Measurements from ENCODE around the gene PROM1. TPM values are rescaled to one million over a fixed set of nuclear protein-coding genes. Genes with fewer than 3 reads are reported as not detected.

Gene PROM1
- total and polyA plus RNA-seq, 7 donors = 1.8 to 29.1 (median 4.4) TPM

GRCh38 chr4:16090096-16090705 is 6.4 kb upstream of the PROM1 start:
- TF ChIP-seq POLR2A (IDR thresholded peaks at IDR 0.05) (no peak), POLR2AphosphoS5 (IDR thresholded peaks at IDR 0.05) (no peak), CTCF (IDR thresholded peaks at IDR 0.05) (no peak), EP300 (IDR thresholded peaks at IDR 0.05) (no peak)
- DNase-seq = no peak
- no peaks in the 10 kb centered on the region for H3K36me3 ChIP-seq
- H3K4me3 ChIP-seq = no peak overlapping the region
- intact Hi-C loops (cut with DNase I) = no loop called here
- H3K9me3 ChIP-seq = peaks cover 0 to 2% (median 0%) of the 10 kb centered on the region in 4 donors
- H3K27ac ChIP-seq = no peak overlapping the region
- no peaks in the 10 kb centered on the region for H3K4me1 ChIP-seq
- WGBS, 2 donors = 75 to 87% methylated on average over 2 of the region's 2 CpGs
- H3K27me3 ChIP-seq = peaks cover 0 to 10% (median 0%) of the 10 kb centered on the region in 3 donors

- H3K9me3 ChIP-seq = peaks cover 0 to 2% (median 0%) of the 10 kb centered on the region in 4 donors
- DNase-seq = no peak
- H3K36me3 ChIP-seq = no peaks in the 10 kb centered on the region
- H3K4me3 ChIP-seq = no peak overlapping the region
- TF ChIP-seq POLR2A (IDR thresholded peaks at IDR 0.05) = no peak
- TF ChIP-seq POLR2AphosphoS5 (IDR thresholded peaks at IDR 0.05) = no peak
- H3K27me3 ChIP-seq = peaks cover 0 to 21% (median 3%) of the 10 kb centered on the region in 3 donors
- no peak overlapping the region for H3K27ac ChIP-seq
- 55 to 84% methylated on average over 3 of the region's 3 CpGs for WGBS, 2 donors
- no peaks in the 10 kb centered on the region for H3K4me1 ChIP-seq
- intact Hi-C loops (cut with DNase I) = no loop called here
These were observed 5.3 kb upstream of the PROM1 start for GRCh38 chr4:16089156-16089555.

- H3K4me3 ChIP-seq = no peak overlapping the region
- H3K9me3 ChIP-seq = peaks cover 0 to 2% (median 0%) of the 10 kb centered on the region in 4 donors
- H3K4me1 ChIP-seq = peaks cover 0 to 4% (median 3%) of the 10 kb centered on the region in 4 donors
- WGBS, 2 donors = 77 to 88% methylated on average over 2 of the region's 2 CpGs
- H3K36me3 ChIP-seq = no peaks in the 10 kb centered on the region
- TF ChIP-seq POLR2AphosphoS5 (IDR thresholded peaks at IDR 0.05) (no peak), CTCF (IDR thresholded peaks at IDR 0.05) (no peak), POLR2A (IDR thresholded peaks at IDR 0.05) (no peak), EP300 (IDR thresholded peaks at IDR 0.05) (no peak)
- no peak for DNase-seq
- intact Hi-C loops (cut with DNase I) = no loop called here
- no peak overlapping the region for H3K27ac ChIP-seq
- peaks cover 4 to 26% (median 6%) of the 10 kb centered on the region in 3 donors for H3K27me3 ChIP-seq
These were observed 4.8 kb upstream of the PROM1 start for GRCh38 chr4:16088601-16089000.

GRCh38 chr4:16085822-16086221 is 2.0 kb upstream of the PROM1 start:
- Histone ChIP-seq H3K27me3 (peaks cover 18 to 49% (median 21%) of the 10 kb centered on the region in 3 donors), H3K4me3 (no peak overlapping the region), H3K27ac (no peak overlapping the region), H3K36me3 (no peaks in the 10 kb centered on the region), H3K9me3 (peaks cover 0 to 2% (median 0%) of the 10 kb centered on the region in 4 donors), H3K4me1 (peaks cover 0 to 23% (median 21%) of the 10 kb centered on the region in 4 donors)
- TF ChIP-seq CTCF (IDR thresholded peaks at IDR 0.05) = no peak
- no peak for TF ChIP-seq EP300 (IDR thresholded peaks at IDR 0.05)
- TF ChIP-seq POLR2A (IDR thresholded peaks at IDR 0.05) = no peak
- TF ChIP-seq POLR2AphosphoS5 (IDR thresholded peaks at IDR 0.05) = no peak
- DNase-seq = no peak
- 95 to 96% methylated on average over 2 of the region's 2 CpGs for WGBS, 2 donors
- intact Hi-C loops (cut with DNase I) = no loop called here

GRCh38 chr4:16082426-16083240 is 1.2 kb downstream of the PROM1 start:
- Histone ChIP-seq H3K9me3 (peaks cover 0 to 2% (median 0%) of the 10 kb centered on the region in 4 donors), H3K27me3 (peaks cover 18 to 59% (median 34%) of the 10 kb centered on the region in 3 donors), H3K36me3 (no peaks in the 10 kb centered on the region), H3K27ac (peak overlapping the region in 1 of 4 donors; percentile 12), H3K4me3 (peak overlapping the region; percentile 21 to 55 (median 44)), H3K4me1 (peaks cover 0 to 23% (median 21%) of the 10 kb centered on the region in 4 donors)
- no peak for DNase-seq
- WGBS, 2 donors = 1% methylated on average over 60 of the region's 60 CpGs
- TF ChIP-seq EP300 (IDR thresholded peaks at IDR 0.05) (no peak), POLR2AphosphoS5 (IDR thresholded peaks at IDR 0.05) (no peak), POLR2A (IDR thresholded peaks at IDR 0.05) (no peak), CTCF (IDR thresholded peaks at IDR 0.05) (no peak)
- intact Hi-C loops (cut with DNase I) = no loop called here
